HG03354 (cell line): Measurements from ENCODE around the gene ANKRD60.

Source experiments
- ATAC-seq: cut with Tn5 transposase; IDR thresholded peaks from one replicate; pipeline ENCODE4 v1.9.1; 2021; ENCODE audit warnings: mild to moderate bottlenecking; ENCODE audit not compliant: unreplicated experiment, poor library complexity, severe bottlenecking

Gene ANKRD60

DNA sequence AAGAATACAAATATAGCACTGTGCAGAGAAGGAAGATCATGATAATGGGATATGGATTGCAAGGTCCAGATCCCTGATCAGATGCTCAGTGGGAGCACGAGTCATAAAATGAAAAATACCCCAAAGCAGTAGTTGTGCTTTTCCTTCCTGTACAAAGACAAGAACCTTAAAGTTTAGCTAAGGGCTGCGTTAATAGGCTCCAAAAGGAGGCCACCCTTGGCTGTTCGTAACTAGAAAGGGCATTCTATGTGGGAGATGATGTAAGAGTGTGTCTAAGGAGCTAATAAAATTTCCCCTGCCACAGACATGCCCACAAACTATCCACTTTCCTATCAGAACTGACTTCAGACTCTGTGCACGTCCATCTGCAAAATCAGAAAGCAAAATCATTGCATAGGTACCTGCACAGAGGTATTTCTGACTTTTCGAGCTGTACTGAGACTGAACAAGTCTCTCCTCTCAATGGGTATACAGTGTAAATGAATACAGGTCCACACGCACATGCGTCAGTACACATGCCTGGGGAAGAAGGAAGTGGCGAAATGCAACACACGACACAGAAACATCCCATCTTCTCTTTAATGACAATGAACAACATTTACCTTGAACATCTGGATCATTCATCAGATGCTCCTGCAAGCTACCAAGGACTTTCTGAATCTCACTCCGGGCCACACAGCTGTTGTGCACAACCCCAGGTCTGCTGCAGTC lies 16.9 kb upstream of the ANKRD60 start:
- no peak for ATAC-seq

DNA sequence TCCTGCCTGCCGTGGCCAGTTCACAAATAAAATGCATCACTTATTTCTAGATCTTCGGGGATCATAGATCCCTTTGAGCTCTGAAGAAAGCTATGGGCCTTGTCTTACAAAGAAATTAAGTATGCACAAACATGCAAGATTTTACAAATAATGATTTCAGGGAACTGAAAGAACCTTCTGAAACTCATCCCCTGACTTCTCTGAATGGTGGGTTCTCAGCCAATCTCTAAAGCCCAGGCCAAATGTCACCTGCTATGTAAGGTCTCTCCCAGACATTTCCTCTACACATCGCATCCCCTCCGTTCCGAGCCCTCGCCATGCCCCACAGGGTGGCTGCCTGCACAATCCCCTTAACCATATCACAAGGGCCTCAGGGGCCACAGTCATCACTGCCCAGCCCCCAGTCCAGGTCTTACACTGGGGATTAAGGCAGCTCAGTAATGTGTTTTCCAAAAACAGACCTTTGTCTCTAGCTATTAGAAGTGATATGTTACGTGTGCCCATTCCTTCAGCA lies 16.1 kb upstream of the ANKRD60 start:
- no peak for ATAC-seq

DNA sequence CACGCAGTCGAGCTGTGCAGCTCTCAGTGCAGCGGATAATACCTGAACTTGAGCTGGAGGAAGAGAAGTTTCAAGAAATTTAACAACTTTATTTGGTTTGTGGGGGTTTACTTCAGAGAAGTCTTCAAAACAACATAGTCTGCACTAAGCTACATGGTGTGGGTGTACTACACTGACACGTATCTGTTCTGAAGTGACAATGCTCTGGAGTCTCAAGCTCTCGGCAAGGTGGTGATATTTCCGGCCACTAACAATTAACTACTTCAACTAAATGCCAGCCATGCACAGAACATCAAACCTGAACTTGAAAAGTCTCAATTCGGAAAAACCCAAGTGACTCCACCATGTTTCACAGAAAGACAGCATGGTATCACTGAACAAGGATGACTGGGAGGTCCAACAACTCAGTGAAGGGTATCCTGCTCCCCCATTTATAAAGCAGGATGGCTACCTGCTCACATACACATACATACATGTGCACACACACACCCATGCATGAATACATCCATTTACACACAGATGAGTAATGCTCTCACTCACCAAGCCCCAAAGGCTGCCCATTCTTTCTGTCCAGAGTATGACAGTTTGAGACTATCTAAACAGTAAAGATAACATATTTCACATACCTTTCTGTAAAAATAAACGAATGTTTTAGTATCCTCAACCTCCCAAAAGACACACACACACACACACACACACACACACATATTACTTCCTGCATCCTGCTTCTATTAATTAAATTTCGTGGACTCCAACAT lies 15.4 kb upstream of the ANKRD60 start:
- ATAC-seq, result no peak

DNA sequence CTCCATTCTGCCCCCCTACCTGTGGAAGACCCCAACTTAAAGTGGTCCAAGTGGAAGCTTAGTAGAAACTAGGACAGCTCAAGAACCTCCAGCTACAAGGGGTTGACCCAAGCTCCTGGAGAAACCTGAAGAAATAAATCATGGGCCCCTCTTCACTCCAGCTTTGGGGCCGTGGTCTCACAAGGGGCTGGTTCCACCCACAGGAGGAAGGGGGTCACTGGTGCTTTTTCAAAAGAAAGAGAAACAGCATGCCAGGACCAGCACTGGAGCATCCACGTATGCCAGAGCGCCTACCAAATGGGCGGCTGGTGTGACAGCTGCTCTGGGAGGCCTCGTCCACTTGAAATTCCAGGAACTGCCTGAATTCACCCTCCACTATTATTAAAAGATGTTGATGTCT lies 14.4 kb upstream of the ANKRD60 start:
- ATAC-seq, result no peak

DNA sequence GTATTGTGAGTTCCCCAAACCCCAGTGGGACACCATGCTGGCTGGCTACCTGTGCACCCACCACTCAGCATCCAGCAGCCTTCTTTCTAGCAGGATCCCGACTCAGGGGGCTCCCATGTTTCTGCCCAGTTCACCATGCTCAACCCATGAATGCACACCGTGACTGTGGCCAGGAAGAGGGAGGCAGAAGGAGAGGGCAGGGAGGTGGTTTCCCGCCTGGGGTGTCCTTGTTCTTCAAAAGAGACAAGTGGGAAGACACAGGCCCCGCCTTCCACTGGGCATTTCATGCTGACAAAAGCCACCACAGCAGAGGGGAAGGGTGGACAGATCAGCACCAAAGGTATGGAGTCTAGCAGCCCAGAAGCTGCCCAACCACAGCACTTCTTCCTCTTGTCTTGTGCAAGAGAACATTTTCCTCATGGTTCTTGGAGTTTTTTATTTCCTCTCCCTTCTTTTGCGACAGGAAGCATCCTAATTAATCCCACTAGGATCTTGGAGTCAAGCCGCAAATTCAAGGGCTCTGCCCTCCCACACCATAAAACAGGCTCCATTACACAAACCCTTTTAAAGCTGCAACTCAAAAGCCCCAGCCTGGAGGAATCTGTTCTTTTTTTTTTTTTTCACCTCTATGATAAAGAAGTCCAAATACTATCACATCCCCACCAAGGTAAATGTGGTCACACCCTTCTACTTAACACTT lies 13.5 kb upstream of the ANKRD60 start:
- no peak for ATAC-seq

DNA sequence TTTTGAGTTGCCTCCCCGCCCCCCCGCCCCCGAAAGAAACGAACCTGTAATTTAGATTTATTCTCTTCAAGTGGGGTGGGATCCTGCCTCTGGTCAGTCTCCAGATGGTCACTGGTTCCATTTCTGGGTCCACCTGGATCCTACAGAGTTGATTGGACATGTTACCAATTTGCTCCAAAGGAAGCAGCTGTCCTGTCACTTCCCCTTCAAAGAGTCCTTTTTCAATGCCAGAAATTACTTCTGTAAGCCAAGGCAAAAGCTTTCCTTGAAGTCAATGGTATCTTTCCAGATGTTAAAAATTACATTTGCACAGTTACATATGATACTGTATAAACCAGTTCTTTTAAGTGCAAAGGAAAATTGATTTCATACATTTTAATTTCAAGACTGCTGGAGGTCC lies 12.0 kb upstream of the ANKRD60 start:
- no peak for ATAC-seq

DNA sequence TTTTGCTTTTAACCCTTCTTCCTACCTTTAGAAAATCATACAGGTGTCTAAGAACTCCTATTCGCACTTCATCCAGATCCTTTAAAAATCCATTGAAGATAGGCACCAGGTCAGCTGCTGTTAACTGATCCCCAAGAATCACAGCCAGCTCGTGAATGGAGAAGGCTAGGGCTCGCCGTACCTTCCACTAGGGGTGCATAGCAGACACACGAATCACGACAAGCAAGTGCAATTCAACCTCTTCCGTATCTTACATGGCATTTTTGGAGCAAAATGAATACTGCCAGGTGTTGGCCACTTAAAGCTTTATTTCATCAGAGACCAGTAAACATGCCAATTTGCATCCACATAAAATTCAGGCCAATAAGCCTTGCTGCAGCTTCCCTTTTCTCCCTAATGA lies 10.8 kb upstream of the ANKRD60 start:
- ATAC-seq, result no peak

DNA sequence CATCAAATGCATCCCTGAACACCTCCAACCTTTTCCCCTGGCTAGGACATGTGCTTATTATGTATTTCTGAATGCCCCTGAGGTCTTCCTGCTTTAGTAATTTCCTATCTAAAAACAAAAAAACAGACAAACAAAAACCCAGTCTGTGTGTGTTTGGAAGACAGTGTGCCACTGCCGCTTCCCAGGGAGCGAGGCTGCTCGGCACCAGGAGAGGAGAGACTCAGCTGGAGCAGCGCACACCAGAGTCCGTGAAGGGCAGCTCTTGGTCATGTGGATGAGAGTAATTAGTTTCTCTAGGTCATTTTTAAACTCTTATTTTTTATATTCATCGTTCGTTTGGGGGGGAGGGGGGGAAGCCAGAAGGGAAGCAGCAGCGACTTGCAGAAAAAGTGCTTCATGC lies 10.0 kb upstream of the ANKRD60 start:
- no peak for ATAC-seq

DNA sequence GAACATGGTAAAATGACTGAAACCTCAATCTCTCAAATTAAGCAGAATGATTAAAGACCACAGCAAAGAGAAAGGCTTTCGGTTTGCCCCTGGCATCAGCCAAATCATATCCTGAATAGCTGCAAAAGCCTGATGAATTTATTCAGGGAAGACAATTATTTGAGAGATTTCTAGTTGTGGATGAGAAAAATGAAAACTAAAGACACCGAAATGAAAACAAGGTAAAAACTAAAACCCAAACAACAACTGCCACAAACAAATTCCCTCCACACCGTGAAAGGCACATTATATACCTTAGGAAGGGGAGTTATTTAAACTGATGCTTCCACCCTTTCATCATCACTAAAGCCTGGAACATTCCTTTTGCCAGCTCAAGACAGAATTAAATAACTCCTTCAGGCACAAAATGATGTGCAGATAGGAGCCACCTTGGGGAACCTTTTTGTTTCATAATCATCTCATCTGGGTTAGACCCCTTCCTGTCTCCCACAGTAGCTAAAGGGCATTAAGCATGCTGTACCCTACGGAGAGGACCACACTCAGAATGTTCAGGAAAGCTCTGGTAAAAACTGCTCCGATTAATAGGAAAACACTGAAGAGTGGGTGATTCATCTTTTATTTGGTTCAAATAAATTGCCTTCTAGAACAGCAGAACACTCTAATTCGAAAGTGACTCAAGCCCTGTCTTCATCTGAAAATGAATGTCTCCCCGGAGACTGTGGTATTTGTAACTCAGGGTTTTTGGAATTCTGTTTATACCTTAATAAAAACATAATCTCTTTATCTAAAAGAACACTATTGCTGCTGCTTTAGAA lies 9.1 kb upstream of the ANKRD60 start:
- no peak for ATAC-seq

DNA sequence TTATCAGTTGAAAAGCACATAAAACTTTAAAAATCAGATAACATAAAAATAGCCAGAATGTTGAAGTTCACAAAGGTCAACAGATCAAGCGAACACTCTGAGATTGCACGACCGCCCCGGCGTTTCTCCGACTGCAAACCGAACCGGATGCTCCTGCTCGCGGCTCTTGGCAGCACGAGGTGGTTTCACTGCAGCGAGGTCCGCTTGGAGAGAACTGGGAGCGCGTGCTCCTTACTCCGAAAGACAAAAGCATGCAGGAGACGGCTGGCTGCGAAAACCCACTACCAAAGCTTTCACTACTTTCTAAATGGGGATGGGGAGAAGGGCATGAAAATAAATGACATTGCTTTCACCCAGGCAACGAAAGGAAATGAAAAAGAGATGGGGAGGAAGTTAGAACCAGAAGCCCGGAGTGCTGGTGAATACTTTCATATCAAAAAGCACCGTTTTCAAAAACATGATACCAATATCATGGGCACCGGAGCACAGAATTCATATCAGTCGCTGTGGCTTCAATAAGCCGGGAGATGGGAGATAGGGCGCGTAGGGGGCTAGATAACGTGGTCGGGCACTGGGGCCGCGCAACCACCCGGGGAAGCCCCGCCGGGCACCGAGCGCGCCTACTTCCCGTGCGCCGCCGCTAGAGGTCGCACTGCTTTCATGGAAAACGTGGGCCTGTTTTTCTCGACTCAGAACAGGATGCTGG lies 8.3 kb upstream of the ANKRD60 start:
- ATAC-seq, result peak; percentile 87

DNA sequence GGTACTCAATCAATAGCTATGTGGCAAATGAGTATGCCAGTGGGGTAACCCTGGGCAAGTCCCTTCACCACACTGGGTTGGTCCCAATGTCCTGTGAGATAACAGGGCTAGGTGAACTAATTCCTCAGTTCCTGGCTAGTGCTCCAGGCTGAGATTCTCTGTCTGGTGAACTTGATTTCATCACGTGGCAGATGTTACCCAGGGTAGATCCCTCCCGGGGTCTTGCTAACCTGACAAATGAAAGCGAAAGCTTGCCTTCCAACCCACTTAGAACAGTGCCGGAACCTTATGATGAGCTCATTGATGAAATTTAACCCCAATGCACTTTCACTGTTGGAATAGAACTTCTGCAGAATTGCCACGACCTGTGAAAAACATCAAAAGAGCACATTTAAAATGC lies 6.6 kb upstream of the ANKRD60 start:
- no peak for ATAC-seq

DNA sequence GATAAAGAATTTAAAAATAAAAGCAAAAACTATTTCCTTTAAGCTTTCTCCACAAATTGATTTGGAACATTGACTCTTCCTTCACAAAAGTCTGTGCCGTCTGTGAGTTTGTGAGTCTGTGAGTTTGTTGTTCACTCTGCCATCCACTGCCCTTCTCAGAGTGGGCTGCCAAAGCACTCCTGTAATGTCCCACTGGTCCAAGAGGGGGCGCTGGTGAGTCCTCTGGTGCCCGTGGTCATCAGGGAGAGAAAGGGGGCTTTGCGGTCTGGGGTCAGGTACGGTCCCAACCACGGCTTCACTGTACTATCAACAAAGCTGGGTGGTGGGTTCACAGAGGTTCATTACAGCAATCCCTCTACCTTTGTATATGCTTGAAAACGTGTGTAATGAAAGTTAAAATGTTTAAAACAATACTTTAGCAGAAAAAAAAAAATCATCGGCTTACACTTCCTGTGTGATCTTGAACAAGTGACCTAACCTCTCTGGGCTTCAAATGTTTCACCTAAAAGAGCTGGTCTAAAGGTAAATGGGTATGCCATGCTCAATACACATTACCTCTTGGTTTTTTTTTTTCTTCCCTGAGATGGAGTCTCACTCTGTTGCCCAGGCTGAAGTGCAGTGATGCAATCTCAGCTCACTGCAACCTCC lies 5.6 kb upstream of the ANKRD60 start:
- no peak for ATAC-seq

DNA sequence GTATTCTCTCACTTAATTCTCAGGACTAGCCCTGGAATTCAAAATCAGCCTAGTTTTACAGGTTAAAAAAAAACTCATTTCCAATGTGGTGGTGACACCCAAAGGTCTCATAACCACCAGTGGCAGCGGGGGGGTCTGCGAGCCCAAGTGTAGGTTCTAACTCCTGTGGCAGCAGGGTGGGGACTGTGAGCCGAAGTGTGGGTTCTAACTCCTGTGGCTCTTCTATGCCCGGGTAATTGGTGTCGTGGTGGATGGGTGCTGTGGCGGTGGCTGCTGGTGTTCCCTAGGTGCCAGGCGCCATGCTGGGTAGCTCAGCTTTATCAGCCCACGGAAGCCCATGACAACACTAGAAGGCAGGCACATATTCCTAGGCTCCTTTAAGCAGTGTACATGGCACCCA lies 4.9 kb upstream of the ANKRD60 start:
- no peak for ATAC-seq

DNA sequence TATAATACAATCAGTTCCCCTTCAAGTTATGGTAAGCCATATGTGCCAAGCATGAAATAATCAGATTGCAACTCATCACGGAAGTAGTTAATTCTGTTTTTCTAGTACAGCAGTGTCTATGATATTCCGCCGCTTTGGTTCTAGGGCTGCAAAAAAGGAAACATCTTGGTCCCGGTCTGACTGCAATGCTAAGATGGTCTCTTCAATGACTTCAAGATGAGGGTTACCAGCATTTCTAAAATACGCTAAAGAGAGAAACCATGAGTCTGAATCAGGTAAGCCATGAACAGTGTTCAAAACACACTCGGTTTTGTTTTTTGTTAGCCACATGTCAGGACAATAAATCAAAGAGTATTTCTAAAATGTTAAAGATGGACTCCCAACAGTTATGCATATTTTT lies 3.2 kb upstream of the ANKRD60 start:
- ATAC-seq, result no peak

DNA sequence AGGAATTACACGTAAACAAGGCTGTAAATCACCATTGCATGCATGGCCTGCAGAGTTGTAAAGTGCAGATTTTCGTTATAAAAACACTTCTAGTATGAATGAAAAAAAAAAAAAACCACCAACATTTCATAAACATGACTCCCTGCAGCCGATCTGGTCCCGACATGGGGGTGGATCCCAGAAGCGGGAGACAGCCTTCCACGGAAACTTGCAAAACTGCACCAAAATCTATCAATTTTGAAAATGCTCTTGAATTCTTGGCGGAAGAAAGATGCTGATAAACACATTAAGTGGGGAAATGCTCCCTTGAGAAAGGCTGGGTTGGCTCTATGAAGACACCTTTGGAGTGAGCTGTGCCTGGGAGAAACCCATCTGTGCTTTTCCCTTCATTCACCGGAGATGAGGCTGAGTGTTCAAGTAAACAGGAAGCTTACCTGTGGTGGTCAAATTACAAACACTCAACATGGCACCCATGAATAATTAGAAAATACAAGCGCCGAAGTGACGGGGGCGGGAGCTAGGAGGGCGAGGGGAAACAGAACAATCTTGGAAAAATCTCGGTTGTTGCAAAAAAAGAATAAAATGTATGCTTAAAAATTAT lies 845 bp upstream of the ANKRD60 start:
- no peak for ATAC-seq

DNA sequence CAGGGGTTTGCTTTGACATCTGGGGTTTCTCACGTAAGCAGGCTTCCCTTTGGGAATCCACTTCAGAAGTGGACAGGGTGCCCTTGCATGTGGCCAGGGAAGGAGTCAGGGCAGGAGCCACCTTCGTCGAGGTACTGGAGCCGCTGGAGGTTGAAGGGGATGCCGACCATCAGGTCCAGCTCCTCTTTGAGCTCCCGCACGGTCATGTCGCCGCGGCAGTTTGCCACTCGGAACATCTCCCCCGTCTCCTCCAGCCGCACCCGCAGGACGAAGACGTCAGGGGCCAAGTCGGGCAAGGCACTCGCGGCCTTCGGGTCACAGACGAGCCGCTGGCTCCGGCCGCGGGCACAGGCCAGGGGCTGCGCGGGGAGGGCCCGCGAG lies 360 bp downstream of the ANKRD60 start:
- no peak for ATAC-seq

DNA sequence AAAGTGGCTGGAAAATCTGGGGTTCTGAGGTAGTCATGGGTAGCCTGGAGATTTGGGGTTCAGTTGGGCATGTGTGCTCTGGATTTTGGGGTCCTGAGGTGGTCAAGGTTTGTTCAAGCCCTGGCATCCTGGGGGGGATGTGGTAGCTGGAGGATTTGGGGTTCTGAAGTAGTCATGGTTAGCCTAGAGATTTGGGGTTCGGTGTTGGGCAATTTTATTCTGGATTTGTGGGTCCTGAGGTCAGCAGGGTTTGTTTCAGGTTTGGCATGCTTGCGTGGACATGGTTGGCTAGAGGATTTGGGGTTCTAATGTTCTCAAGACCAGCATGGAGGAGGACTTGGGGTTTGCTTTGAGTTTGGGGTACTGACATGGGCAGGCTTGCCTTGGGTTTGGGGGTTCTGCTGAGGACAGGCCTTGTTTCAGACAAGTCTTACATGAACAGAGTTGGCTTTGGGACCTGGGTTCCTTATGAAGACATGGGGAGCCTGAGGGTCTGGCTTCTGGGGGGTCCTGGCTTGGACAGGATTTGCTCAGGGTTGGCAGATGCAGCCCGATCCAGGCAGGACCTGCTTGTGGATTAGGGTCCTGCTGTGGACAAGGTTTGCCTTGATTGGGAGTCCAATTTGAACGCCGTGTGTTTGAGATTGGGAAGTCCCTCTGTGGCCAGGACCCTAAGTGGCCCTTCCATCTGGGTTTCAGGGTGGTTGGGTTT lies 906 bp downstream of the ANKRD60 start:
- no peak for ATAC-seq
